ENCODE results near the gene PTCRA.
"Not testable (repeated sequence)": the region's sequence is repeated elsewhere in the genome, so short reads cannot be mapped to it uniquely, and the experiment has no call there.

The PTCRA gene

DNA sequence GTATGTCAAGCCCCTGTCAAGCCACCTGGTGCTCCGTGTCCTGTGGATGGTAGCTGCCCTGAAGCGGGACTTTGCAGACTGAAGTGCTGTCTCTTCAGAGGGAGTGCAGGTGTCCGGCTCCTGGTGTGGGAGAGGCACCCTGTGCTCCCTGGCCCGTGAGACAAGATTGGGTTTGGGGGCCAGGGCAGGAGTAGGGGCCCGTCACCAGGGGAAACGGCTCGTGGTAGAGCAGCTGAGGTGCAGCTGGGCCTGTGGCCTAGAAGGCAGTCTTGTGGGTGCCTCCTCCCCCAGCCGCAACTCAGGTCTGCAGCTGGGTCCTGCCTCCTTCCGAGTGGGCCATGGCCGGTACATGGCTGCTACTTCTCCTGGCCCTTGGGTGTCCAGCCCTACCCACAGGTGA, at the start of gene PTCRA:
TSS of gene PTCRA (plus strand) at position 322 of the 400 bp plus-strand sequence. CDS start at position 339, 17 bp downstream.
- DNase-seq: no peak

DNA sequence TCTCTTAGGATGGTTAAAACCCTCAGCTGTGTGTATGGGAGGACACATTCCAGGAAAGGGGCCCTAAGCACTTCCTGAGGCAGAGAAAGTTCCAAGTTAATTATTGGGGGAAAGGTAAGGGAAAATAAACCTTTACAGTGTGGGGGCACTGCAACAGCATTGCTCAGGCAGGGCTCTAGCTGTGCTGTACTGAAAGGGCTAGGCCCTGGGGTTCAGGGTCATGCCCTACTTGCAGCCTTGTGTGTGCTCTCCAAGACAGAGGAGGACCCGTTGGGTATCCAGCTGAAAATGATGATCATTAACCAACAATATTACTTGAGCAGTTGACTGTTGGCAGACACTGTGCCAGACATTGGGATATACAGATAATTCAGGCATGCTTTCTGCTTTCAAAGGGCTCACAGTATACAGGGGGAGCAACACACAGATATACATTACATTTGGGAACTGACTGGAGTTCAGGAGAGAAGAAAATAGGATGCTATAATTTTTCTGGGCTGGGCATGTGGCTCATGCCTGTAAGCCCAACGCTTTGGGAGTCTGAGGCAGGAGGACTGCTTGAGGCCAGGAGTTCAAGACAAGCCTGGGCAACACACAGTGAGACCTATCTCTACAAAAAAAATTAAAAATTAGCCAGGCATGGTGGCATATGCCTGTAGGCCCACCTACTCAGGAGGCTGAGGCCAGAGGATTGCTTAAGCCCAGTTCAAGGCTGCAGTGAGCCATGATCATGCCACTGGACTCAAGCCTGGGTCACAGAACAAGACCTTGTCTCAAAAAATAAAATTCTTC, 45.5 kb upstream of the PTCRA start:
- DNase-seq: no peak

DNA sequence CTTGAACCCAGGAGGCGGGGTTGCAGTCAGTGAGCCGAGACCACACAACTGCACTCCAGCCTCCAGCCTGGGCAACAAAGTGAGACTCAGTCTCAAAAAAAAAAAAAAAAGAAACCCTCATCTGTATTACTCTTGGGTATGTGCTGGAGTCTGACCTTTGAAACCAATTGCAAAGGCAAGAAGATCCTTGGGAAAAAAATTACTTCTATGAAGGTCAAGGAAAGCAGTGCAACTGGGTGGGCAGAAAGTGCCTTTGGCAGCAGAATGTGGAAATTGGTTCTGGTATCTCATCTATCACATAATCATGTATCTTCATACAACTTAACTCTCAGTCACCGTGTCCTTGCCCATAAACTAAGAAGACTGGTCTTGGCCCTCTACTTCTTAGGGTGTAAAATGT, 44.1 kb upstream of the PTCRA start:
- DNase-seq: no peak

- DNase-seq: no peak
Observed at GRCh38 chr6:42873313-42873712, 42.5 kb upstream of the PTCRA start.

DNA sequence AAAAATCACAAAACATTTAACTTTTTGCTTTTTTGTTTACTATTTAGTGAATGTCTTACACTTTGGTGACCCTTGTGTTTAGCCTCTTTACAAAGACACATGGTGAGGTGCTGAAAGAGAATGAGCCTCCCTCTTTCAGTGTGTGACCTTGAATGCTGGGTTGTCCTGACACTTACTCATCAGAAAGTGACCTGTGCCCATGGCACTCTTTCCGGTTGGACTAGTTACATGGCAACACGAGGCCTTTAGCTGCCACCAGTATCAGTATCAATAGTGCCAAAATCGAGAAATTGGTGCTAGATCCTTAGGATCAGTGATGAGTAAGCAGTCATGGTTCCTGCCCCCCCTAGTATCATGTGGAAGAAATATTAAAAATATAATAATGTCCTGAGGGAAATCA, 38.2 kb upstream of the PTCRA start:
- DNase-seq: no peak

- peak; percentile 80 for DNase-seq
Observed at GRCh38 chr6:42879372-42880239, 36.2 kb upstream of the PTCRA start, which contains the start of gene RPL7L1. TSS of gene RPL7L1 (plus strand) at chr6:42879616. CDS start at chr6:42879911, 295 bp downstream.

DNA sequence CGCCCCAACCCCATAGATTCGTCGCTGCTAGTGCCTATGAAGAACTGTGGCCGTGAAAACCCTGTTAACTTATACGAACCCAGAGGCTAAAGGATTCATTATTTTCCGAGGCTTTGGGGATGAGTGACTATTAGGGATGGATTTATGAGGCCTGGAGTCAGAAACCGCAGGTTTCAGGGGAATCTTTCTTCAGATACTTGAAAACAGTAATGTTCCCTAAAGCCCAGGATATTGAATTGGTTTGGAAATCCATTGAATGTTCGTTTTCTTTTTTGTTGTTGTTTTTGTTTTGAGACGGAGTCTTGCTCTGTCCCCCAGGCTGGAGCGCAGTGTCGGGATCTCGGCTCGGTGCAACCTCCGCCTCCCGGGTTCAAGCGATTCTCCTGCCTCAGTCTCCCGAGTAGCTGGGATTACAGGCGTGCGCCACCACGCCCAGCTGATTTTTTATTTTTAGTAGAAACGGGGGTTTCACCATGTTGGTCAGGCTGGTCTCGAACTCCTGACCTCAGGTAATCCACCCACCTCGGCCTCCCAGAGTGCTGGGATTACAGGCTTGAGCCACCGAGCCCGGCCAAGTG, 35.5 kb upstream of the PTCRA start:
- not testable (repeated sequence) for DNase-seq

GRCh38 chr6:42880871-42881270, 35.0 kb upstream of the PTCRA start:
- not testable (repeated sequence) for DNase-seq

- no peak for DNase-seq
Observed at GRCh38 chr6:42885702-42886101, 30.2 kb upstream of the PTCRA start.

- not testable (repeated sequence) for DNase-seq
Observed at GRCh38 chr6:42888201-42888600, 27.7 kb upstream of the PTCRA start.

DNA sequence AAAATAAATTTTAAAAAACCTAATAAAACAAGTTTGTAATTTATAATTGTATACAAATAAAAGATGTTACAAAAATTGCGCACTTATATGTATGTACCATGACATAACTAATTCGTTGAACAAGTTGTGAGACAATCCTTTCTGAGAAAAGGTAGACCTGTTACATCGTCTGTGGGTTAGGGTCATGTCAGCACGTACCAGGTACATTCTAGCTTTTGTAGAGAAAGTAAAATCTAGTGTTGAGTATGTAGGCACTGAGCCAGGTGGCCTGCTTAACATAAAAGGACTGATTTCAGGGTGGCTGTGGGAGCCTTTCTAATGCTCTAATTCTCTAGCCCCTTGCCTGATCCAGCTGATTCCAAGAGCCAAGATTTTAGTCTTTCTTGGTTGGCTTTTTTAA, 26.0 kb upstream of the PTCRA start:
- DNase-seq: no peak

DNA sequence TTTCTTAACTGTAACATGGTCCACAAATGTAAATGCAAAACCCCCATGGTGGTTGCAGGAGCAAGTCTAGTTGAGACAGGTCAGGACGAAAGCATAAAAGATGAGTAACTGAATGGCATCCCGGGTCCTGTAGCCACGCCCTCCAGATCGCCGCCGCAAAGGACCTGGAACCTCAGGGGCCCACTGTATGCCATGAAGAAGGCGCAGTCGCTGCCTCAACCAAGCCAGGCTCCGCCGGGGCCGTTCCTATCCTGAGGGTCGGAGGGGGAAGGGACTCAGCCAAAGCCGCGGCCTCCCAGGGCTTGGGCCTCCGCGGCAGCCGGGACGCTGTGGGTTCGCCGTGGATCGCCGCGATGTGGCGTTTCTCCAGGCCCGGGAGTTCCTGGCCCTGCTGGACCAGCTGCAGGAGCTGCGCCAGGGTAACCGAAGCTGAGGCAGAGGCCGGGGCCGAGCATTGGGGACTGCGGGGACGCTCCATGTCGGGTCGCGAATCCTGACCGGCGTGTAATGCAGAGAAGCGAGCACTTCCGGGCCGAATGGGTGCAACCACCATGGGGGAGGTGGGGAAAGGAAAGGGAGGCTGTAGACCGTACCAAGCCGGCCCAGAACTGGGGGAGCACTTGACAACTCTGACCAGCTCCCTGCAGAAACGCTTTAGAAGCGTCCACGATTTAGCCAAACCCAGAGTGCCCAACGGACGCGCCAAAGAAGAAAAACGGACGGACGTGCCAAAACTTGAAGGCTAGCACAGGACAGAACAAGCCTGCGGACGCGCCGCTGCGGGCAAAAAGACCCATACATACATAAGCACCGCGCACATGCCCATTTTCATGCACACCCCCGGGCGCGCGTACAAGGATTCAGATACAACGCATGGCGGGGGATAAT, 25.3 kb upstream of the PTCRA start:
- no peak for DNase-seq

- DNase-seq: no peak
Observed at GRCh38 chr6:42891199-42891722, 24.6 kb upstream of the PTCRA start.

- DNase-seq: not testable (repeated sequence)
Observed at GRCh38 chr6:42894041-42894828, 21.6 kb upstream of the PTCRA start.

DNA sequence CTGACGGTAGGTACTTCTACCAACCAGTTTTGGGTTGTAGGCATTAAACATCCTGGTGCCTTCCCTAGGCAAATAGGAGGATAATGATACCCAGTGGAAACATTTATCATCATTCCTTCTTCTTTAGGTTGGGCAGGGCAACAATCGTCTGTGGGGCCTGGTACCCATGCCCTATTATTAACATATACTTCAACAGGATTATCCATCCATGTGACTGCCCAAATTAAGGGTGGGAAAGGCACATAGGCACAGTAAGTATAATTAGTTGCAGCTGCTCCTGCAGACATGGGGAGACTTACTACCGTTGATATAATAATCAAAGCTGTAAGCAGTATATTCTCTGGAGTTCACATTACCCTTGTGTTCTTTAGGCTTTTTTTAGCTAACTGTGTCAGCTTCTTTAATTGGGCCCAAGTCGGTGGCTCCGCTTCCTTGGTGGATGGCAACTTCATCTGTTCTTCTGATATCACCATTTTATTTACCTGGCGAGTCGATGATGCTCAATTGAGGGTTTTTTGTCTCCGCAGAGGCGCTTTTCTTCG, 19.6 kb upstream of the PTCRA start:
- no peak for DNase-seq

DNA sequence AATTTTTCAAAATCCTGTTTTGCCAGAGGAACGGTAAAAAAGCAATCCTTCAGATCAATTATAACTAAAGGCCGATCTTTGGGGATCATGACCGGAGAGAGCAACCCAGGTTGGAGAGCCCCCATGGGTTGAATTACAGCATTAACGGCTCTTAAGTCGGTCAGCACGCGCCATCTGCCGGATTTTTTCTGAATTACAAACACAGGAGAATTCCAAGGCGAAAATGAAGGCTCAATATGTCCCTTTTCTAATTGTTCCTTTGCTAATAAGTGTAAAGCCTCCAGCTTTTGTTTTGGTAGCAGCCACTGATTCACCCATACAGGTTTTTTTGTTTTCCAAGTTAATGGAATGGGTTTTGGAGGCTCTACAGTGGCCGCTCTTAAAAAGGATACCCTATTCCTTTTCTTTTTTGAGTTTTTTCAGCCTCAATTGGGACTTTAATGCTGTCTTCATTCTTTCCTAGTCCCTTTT, 16.9 kb upstream of the PTCRA start:
- peak; percentile 53 for DNase-seq

GRCh38 chr6:42899871-42900270, 16.0 kb upstream of the PTCRA start:
- no peak for DNase-seq

DNA sequence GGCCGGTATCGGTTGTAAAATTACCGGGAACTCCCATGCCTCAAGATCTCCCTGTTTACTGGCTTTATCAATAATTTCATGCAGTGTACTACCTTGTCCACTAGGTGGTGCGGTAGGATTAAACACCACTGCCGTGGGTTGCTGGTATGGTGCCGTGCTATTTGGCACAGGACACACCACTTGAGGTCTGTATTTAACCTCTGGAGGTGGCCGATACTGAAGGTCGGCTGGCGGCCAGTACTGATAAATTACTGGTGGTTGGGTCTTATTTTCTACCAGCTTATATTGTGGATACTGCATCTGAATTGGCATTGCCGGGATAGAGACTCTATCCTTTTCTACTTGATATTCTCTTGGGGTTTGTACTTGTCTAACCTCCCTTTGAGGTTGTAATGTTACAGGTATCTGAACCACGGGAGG, 14.3 kb upstream of the PTCRA start:
- peak; percentile 85 for DNase-seq

- DNase-seq: not testable (repeated sequence)
Observed at GRCh38 chr6:42902429-42903263, 13.2 kb upstream of the PTCRA start.

DNA sequence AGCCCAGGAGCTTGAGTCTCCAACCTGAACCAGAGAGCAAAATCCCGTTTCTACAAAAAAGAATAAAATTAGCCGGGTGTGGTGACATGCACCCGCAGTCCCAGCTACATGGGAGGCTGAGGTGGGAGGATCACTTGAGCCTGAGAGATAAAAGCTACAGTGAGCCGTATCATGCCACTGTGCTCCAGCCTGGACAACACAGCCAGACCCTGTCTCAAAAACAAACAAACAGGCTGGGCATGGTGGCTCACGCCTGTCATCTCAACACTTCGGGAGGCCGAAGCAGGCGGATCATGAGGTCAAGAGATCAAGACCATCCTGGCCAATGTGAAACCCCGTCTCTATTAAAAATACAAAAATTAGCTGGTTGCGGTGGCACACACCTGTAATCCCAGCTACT, 11.4 kb upstream of the PTCRA start:
- no peak for DNase-seq
